ENCODE data around the gene SH3BP5.
A peak's percentile ranks its signal among the peaks of the same experiment; 100 is the strongest.

SH3BP5 gene

DNA sequence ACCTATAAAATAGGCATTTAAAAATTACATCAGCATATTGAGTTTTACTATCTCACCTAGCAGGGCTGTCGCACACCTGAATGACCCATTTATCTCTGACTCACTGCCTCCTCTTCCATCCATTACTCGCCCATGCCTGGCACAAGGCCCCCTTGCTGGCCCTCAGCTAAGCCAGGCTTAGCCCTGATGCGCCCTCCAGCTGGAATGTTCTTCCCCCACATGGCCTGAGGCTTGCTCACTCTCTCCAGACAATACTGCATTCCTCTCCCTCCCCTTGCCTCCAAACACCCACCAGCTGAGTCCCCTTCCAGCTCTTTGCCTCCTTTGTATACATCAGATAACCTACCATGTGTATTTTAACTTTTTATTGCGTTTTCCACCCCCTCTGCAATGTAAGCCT, 7.2 kb downstream of the SH3BP5 start:
- DNase-seq (ENCODE audit: low read depth) = no peak

DNA sequence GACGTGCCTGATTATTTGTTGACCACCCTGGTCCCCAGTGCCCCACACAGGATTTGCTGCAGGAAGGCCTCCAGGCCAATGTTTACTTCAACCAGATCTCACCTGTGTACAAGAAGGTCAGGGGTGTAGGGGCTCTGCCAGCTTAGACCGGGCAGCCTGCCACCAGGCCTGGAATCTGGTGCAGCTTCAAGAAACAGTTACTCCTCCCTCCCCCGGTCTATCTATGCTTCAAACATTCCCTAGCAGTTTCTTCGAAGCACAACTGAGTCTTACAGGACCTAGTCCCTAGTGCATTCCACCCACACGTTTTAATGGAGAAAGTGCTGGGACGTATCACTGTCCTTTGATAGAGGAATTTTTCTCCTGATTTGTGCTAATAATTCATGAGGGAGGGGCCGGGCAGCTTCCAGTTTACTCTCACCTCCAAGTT, 8.0 kb downstream of the SH3BP5 start:
- DNase-seq (ENCODE audit: low read depth) = no peak

DNA sequence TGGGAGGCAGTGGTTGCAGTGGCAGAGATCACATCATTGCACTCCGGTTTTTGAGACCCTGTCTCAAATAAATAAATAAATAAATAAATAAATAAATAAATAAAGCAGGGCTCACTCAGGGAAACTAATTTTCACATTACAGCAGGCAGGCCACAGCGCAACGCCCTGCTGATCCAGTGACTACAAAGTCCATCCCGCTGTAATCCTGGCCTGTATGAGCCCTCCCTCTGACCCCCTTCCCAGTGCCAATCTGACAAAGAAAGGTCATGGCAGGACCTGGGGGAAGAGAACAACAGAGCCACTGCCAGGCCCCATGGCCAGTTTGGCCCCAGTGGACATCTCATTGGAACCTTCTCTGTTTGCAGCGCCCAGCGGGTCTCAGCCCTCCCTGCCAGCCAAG, 9.3 kb downstream of the SH3BP5 start:
- DNase-seq (ENCODE audit: low read depth) = no peak

DNA sequence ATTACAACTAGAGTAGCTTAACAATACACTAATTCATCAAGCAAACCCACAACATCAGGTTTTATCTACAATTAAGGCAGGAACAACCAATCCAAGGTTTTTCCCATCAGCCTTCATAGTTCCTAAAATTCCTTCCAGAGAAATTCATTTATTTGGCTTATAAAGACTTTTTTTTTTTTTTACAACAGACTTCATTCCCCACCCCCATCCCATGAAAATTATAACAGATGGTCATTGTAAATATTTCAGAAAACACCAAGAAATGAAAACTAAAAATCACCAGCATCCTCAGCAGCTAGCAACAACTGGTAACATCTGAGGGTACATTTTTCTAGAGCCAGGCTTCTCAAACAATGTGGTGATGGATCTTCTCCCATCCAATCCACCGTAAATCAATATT, 11.0 kb downstream of the SH3BP5 start:
- no peak for DNase-seq (ENCODE audit: low read depth)

DNA sequence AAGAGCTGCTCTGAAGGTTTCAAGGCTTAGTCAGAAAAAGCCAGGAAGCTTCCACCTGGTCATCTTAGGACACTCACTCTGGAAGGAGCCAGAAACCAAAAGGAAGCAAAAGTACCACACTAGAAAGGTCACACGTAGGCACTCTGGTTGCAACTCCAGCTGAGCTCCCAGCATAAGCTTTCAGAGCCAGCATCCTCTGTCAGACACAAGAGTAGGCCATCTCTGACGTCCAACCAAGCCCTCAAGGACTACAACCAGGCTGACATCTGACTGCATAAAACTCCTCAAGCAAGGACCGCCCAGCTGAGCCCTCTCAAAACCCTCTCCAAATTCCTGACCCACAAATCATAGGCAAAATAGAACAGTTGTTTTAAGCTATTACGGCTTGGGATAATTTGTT, 12.8 kb downstream of the SH3BP5 start:
- peak; percentile 95 for DNase-seq (ENCODE audit: low read depth)

DNA sequence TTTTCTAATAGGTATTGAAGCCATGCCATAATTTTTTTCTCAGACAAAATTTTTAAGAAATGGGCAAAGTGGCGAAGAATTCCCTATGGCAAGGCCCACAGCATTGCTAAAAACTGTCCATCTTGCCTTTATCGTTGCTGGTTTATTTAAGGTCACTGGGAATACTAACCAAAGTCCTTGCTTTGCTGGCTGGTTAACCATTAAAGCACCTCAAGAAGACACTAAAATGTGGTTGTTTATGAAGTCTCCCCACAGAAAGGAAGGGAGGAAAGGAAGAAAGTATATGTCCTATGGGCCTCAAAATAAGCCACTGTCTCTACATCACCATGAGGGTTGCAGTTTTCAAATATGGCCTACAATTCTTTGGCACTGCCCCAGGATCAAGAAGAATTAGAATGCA, 13.2 kb downstream of the SH3BP5 start:
- no peak for DNase-seq (ENCODE audit: low read depth)

DNA sequence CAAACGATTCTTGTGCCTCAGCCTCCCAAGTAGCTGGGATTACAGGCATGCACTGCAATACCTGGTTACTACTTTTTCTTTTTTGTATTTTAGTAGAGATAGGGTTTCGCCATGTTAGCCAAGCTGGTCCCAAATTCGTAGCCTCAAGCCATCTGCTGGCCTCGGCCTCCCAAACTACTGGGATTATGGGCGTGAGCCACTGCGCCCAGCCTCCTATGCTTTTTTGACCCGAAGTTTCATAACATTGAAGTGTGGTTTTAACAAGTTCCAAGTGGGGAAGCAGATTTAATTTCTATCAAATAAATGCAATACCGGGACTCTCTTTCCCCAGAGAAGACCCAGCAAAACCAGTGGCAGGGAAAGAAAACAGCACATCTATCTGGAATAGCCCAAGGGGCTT, 13.7 kb downstream of the SH3BP5 start:
- no peak for DNase-seq (ENCODE audit: low read depth)

DNA sequence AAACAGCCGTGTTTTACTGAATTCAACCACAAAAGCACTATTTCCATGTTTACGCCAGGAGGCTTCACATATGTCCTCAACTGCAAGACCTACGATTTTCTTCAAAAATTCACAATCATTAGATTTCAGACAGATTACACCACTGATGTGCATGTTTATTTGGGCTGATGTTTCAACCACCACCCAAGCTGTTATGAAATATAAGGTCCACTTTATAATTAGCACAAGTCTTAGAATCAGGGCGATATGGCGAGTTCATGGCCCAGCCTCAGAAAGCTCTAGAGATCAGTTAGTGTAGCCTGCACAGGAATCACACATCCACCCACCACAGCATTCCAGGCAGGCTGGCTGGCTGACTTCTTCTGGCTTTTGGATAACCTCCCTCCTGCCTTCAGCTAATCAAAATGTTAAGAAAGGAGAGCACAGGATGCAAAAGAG, 15.4 kb downstream of the SH3BP5 start:
- no peak for DNase-seq (ENCODE audit: low read depth)

DNA sequence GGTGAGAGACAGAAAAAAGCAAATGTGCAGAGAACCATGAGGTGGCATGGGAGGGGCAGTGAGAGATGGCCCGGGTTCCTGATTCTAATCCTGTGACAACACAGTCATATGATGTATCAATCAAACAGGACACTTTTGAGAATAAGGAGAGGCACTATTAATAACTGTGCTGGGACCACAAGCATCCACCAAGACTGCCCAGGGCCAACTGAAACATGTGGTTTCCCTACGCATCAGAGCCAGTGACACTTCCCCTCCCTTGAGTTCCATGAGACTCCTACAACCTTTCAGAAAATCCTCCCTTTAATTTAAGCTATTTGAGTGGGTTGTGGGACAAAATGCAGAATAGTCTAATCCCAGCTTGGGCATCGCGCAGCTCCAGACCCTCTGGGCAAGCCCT, 17.4 kb downstream of the SH3BP5 start:
- no peak for DNase-seq (ENCODE audit: low read depth)

DNA sequence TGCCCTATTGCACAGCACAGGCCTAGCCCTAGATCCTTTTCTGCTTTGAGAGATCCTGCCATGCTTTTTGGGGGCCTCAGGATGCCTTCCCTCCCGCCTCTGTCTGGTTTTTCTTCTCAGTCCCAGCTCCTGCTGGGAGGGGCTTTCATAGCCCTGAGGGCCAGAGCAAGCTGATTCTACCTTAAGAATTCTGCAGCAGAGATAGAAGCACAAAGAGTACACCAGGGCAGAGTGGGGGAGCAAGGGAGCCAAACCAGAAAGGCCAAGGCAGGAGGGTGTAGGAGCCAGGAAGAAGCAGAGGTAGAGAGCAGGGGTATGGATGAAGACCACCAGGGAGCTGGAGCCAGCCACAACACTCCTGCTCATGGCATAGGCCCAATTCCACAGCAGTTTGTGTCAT, 18.1 kb downstream of the SH3BP5 start:
- no peak for DNase-seq (ENCODE audit: low read depth)

DNA sequence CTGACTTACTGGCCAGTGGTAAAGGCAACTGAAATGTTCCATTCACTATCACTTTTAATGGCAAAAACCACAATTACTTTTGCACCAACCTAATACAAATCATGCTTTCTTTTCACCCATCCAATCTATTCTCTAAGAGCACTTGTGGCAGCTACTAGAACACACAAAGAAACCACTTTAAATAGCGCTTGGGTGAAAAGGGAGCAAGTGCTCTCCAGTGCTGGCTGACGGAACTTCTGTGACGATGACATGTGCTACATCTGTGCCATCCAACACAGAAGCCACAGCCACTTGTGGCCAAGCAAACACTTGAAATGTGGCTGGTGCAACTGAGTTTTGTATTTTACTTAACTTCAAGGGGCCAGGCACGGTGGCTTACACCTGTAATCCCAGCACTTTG, 18.9 kb downstream of the SH3BP5 start:
- no peak for DNase-seq (ENCODE audit: low read depth)

DNA sequence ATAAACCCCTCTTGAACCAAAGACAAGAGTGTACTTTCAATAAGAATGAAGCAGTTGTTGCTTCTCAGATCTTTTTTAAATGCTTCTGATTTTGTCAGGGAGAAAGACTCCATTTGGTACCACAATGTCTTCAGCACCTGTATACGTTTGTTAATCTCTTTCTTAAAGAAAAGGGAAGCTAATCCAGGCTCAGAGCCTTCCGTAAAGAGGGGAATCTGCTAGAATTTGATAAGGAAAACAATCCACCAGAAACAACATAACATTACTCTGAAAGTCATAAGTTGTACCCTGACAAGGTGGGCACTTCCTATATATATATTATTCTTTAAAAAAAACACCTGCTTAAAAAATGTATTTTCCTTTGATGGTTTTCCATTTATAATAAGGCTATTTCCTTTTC, 19.8 kb downstream of the SH3BP5 start:
- no peak for DNase-seq (ENCODE audit: low read depth)

DNA sequence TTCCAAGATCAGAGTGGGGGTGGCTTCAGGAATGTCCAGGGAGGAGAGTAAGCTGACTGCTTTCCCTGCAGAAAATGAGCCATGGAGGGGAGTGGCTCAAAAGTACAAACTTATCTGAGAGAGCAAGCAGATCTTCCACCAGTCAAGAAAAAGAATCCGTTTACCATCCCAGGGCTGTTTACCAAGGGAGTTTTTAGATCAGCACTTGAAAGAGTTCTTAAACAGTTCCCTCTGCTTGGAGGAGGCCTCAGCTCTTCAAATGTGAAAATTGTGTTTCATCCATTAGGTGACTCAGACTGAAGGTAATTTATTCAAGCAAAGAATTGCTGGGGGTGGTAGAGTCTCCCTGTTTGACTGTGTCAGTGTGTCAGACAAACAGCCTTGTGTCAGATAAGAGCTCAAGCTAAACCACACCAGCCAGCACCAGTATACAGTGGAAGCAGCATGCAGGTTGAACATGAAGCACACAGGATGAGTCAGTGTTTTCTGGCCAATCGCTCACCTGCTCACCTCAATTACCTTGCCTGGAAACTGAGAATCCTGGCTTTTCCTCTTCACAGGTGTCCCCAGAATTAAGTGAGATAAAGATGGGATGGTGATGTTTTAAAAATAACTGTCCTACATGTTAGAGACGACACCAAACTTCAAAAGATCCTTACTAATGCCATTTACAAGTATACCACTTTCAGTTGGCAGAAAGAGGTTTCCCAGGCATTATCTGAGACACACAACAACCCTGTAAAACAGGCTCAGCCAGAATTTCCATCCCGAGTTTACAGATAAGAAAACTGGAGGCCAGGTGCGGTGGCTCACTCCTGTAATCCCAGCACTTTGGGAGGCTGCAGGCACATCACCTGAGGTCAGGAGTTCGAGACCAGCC, 21.7 kb downstream of the SH3BP5 start:
- no peak for DNase-seq (ENCODE audit: low read depth)

DNA sequence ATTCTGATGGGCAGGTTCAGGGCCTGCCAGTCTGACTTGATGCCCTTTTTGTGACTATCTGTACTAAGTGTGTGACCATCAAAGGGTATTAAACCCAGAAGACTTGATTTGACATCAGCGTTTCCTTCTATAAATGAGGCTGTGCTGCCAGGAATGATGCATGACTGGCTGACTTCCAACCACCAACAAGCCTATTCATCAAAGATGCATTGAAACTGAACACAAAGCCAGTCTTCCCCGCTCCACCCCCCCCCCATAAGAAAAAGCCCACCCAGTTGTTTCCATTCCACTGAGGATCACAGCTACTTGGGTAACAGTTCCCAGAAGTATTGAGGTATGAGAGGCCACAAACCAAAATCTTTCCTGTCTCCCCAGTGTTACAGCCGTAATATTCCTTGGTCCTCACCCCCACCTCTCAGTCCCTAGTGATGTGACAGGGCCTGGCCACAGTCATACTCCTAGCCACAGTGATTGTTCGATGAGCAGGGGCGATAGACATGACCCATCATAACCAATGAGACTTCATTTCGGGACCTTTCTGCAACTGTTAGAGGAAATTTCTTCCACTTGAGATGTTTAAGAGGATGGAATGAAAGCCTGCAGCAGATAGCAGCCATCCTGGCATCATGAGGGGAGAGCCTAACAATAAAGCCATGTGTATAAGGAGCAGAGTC, 22.6 kb downstream of the SH3BP5 start:
- no peak for DNase-seq (ENCODE audit: low read depth)

DNA sequence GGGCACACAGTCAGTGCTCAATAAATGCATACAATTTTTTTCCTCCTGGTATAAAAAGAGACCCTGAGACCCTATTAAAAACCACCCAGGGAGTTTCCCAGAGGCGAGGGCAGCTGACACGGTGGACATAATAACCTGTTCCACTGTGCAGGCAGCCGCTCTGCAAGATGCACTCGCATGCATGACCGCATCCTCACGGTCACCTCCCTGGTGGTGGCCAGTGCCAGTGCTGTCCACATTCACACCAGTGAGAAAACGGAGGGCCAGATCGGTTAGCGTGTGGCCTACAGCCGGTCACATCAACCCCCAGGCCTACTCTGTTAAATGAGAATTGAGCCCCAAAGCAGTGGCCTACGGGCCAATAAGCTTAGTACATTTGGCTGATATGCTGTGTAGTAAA, 24.8 kb downstream of the SH3BP5 start:
- no peak for DNase-seq (ENCODE audit: low read depth)

DNA sequence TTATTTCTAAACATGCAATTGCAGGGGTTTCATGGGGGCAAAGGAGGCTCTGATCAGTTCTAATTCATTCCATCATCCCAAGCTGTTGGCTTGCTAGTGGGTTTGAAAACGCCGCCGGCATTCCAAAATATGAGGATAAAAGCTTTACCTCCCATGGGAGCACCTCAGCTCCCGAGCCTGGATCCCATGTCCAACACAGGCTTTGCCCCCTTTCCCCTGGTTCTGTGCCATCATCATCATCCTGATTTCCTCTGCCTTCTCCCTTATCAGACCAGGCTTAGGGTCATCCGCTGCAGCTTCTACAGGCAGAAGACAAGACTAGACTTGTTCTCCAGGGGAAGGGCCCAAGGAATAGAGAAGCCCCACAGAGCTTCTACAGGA, 25.4 kb downstream of the SH3BP5 start:
- DNase-seq (ENCODE audit: low read depth) = no peak

DNA sequence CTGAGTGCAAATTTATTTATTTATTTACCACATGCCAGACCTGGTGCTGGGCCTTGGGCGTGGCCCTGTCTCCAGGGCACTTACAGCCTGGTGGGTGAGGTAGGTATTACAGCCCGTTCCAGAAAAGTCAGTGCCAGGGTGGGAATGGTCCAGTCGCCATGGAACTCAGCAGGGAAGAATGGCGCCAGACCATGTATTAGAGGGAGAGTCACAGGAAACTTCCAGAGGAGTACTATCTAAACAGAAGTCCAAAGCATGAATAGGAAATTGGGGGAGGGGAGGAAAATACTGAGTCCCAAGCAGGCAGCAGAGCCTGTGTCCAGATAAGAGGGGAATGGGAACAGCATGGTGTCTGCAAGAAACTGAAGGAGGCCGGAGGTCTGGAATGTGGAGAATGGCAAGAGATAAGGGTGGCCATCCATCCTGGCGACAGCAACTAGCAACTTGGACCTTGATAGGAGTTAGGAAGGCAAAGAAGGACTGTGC, 27.0 kb downstream of the SH3BP5 start:
- no peak for DNase-seq (ENCODE audit: low read depth)

DNA sequence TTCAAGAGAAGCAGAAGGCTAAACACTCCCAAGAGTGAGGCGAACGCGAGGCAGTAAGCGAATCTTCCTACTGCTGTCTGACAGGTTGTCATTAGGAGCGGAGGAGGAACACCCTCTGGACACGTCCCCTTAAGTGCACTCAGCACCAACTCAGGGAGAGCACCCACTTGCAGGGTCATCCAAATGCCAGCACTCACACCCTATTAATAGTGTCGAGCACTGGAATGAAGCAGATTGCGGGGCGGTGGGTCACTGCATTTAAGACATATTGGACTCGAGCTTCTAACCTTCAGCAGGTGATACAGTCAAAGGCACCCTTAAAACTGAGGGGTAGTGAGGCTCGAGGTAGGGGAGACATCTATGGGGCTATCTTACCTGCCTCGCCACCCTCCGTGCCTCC, 28.7 kb downstream of the SH3BP5 start:
- no peak for DNase-seq (ENCODE audit: low read depth)

DNA sequence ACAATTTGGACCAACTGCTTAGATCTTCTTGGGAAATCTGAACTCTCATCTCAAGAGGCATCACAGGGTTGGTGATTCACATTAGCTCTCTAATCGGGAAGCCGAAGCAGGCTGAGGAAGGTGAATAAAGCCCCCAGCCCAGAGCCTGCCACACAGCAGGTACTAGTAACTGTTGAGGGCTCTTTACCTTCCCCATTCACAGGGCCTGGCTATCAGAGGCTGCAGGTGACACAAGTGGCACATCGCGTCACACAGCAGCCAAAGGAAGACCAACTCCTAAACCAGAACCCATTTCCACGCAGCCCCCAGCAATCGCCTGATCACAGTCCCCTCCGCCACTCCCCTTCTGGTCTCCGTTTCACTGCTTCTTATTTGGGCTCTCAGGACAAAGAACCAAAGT, 29.2 kb downstream of the SH3BP5 start:
- DNase-seq (ENCODE audit: low read depth) = no peak

DNA sequence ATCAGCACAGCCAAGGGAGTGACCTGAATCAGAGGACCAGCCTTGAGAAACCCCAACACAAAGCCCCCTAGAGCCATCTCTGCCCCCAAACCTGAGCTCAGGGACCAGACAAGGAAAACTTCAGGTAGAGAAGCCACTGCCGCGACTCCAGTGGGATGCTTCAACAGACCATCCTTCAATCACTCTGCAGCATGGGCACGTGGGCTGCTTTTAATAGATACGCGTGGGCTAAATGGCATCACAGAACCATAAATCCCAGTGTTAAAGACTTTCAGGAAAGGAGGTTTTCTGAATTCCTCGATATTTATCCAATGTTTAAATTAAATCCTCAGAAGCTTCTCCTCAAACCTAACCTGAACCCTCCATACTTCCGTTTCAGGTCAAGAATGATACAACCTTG, 30.6 kb downstream of the SH3BP5 start:
- no peak for DNase-seq (ENCODE audit: low read depth)

DNA sequence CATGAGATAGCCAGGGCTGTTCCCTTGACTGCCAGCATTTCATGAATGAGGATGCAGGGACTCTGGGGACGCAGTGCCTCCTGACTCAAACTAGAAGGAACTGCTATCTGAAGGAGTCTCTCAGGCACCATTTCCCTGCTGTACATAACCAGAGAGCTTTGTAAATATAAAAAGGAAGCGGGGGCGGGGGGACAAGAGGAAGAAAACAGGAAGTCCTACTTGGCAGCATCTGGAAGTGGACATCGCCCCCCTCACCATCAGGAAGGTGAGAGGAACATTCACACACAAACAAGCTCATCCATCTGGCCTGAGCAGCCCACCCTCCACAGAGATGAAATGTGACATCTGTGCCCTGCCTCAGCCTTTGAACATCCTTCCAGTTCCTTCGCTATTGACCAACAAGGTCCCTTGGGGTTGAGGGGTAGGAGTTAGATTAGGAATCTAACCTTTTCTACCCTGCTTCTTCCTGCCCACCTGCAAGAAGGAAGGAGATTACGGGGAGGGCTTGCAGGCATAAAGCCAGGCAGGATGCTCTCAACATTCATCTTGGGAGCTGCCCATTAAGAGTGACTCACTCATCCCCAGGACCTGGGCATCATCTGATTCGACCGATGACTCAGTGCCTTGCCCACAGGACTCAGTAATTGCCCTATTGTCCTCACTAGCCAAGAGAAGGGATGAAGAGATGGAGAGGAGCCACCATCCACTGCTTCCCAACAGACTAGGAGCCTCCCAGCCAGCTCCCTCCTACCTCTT, 31.9 kb downstream of the SH3BP5 start:
- peak; percentile 88 for DNase-seq (ENCODE audit: low read depth)

DNA sequence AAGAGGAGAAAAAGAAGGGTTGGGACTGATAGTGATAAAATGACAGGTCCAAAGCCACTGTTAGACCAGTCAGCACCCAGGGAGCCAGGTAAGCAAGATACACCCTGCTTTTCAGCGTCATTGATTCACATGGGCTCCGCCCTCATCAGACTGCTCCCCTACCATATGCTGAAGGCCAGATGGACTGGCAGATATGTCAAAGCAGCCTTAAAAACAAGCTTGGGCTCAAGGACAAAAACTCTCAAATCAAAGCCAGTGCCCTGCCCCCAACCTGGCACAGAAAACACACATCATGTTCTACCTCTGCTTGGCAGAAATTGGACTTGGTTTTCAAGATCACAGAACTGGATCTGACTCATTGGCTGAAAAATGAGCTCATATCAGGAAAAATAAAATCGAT, 33.4 kb downstream of the SH3BP5 start:
- no peak for DNase-seq (ENCODE audit: low read depth)

DNA sequence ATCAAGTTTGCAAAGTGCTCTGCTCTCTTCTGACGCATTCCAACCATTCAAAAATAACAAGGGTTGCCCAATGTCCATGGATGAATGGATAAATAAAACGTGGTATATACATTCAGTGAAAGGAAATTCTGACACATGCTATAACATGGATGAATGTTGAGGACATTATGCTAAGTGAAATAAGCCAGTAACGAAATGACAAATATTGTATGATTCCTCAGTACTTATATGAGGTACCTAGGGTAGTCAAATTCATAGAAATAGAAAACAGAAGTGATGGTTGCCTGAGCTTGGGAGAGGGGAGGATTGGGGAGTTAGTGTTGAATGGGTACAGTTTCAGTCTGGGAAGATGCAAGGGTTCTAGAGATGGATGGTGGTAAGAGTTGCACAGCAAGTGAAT, 33.9 kb downstream of the SH3BP5 start:
- DNase-seq (ENCODE audit: low read depth) = no peak

All from stromal cell of bone marrow (primary cell).